Chondrocyte (in vitro differentiated cells): ENCODE measurements around the gene GRIK3. TPM values are rescaled to one million over a fixed set of nuclear protein-coding genes. Genes with fewer than 3 reads are reported as not detected.
A peak's percentile ranks its signal among the peaks of the same experiment; 100 is the strongest.

ENCODE experiments used
- DNase-seq: peaks from one replicate; pipeline ENCODE4 v3.0.0; 2021; ENCODE audit warnings: mixed read lengths, low spot score
- H3K27ac Mint-ChIP-seq: one replicate; pipeline ENCODE4 v1.8.0; 2021; ENCODE audit warnings: mild to moderate bottlenecking, moderate library complexity, mixed read lengths; ENCODE audit not compliant: unreplicated experiment
- H3K27me3 Mint-ChIP-seq: 2 replicates; pipeline ENCODE4 v1.8.0; 2021; ENCODE audit warnings: low read depth, mixed read lengths
- H3K36me3 Mint-ChIP-seq: 2 replicates; pipeline ENCODE4 v1.8.0; 2021; ENCODE audit warnings: low read depth, mixed read lengths
- H3K4me1 Mint-ChIP-seq: 2 replicates; pipeline ENCODE4 v1.8.0; 2021; ENCODE audit warnings: low read depth, mild to moderate bottlenecking, mixed read lengths
- H3K4me3 Mint-ChIP-seq: one replicate; pipeline ENCODE4 v1.8.0; 2021; ENCODE audit warnings: mild to moderate bottlenecking, moderate library complexity, mixed read lengths; ENCODE audit not compliant: unreplicated experiment
- H3K9me3 Mint-ChIP-seq: 2 replicates; pipeline ENCODE4 v1.8.0; 2021; ENCODE audit warnings: low read depth, mixed read lengths
- total RNA-seq: library from RNA; stranded (reverse); gene quantifications from 3 replicates; pipeline ENCODE4 v1.2.1, GENCODE V29; 2021
- TF ChIP-seq, protein P1 (sequence below): fragments of 200-600 bp; sonication (generic); IDR thresholded peaks from 2 replicates; pipeline ENCODE4 v1.5.0; 2021; ENCODE audit warnings: antibody characterized with exemption, mild to moderate bottlenecking, moderate library complexity

GRIK3 gene
- total RNA-seq, 1 donor from 2014 or later, result not detected

DNA sequence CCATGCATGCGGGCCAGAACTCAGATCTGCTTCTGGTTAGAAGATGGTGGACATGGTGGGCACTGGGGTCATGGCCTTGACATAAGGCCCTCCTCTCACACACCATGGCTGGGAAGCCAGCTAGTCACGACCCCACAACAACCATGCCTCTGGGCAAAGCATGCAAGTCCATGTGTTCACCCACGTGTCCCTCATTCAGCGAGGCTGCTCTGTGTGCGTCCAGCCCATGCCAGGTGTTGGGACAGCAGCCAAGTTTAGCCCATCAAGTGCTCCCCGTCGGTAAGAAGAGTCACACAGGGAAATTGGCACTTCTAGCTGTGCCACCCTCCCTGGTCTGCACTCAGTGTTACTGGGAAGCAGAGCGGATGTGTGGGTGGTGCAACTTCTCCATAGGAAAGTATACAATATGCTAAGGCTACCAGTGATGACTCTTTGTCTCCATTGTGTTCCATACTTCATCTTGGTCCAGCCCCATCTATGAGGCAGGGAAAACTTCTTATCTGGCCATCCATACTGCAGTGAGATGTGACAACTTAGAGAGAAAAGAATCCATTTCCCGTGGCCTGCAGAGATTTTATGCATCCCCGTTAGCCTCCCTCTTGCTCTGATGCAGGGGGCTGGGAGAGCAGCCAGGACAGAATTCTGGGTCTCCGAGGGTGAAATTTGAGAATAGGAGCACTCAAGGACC is 198.0 kb downstream of the GRIK3 start:
- Mint-ChIP-seq H3K9me3 (no peaks in the 10 kb centered on the region), H3K4me3 (no peak overlapping the region), H3K36me3 (no peaks in the 10 kb centered on the region), H3K4me1 (no peaks in the 10 kb centered on the region), H3K27me3 (peaks cover 29% of the 10 kb centered on the region), H3K27ac (no peak overlapping the region)
- TF ChIP-seq, protein P1, sequence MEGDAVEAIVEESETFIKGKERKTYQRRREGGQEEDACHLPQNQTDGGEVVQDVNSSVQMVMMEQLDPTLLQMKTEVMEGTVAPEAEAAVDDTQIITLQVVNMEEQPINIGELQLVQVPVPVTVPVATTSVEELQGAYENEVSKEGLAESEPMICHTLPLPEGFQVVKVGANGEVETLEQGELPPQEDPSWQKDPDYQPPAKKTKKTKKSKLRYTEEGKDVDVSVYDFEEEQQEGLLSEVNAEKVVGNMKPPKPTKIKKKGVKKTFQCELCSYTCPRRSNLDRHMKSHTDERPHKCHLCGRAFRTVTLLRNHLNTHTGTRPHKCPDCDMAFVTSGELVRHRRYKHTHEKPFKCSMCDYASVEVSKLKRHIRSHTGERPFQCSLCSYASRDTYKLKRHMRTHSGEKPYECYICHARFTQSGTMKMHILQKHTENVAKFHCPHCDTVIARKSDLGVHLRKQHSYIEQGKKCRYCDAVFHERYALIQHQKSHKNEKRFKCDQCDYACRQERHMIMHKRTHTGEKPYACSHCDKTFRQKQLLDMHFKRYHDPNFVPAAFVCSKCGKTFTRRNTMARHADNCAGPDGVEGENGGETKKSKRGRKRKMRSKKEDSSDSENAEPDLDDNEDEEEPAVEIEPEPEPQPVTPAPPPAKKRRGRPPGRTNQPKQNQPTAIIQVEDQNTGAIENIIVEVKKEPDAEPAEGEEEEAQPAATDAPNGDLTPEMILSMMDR, result no peak
- DNase-seq, result peak; percentile 58

DNA sequence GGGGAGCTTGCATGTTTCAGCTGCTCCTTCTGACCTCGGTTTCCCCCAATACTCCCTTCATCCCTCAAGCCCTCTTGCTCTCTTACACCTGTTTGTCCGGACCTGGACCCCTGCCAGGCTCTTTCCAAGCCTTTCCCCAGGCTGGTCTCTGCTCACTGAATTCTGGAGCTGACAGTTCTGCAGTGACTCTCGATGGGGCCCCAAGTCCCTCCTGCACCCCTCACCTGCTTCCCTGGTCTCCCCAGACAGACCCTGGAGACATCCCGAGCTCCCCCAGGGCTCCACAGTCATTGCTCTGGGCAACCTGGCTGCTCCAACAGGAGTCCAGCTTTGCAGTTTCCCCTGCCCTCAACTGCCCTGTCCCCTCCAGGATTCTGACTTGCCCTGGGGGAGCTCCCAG is 198.6 kb downstream of the GRIK3 start:
- no peaks in the 10 kb centered on the region for H3K36me3 Mint-ChIP-seq
- H3K27me3 Mint-ChIP-seq, result peaks cover 29% of the 10 kb centered on the region
- DNase-seq, result peak; percentile 61
- no peak overlapping the region for H3K27ac Mint-ChIP-seq
- H3K4me3 Mint-ChIP-seq, result no peak overlapping the region
- TF ChIP-seq, protein P1, result no peak
- H3K4me1 Mint-ChIP-seq, result no peaks in the 10 kb centered on the region
- no peaks in the 10 kb centered on the region for H3K9me3 Mint-ChIP-seq

DNA sequence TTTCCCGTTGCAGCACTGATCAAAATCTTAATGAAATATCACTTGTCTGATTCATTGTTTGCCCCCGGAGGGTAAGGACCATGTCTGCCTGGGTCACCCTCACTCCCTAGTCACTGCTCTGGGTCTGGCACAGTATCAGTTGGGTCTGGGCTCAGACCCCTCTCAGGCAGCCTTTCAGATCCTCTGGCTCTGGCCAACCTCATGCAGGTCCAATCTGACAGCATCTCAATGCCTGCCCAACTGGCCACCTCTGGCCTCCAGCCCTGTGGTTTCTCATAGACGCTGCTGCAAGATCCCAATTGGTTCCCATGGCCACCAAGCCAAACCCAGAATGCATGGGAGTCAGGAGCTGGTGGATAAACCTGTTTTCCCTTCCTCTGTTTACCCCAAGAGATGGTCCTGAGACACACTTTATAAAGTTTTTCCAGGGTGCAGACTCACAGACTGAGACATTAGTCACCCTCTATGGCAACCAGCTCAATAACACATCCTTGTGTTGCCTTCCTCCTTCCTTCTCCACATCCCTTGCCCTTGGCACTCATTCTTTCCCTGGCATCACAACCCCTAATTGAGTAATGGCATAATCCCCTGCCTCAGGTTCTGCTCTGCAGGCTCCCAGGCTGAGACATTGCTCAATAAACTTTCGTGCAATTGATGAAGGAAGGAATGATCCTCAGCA is 199.2 kb downstream of the GRIK3 start:
- Mint-ChIP-seq H3K4me1 (no peaks in the 10 kb centered on the region), H3K9me3 (no peaks in the 10 kb centered on the region), H3K27ac (no peak overlapping the region), H3K27me3 (peaks cover 29% of the 10 kb centered on the region), H3K4me3 (no peak overlapping the region), H3K36me3 (no peaks in the 10 kb centered on the region)
- peak; percentile 64 for DNase-seq
- TF ChIP-seq, protein P1, result no peak

DNA sequence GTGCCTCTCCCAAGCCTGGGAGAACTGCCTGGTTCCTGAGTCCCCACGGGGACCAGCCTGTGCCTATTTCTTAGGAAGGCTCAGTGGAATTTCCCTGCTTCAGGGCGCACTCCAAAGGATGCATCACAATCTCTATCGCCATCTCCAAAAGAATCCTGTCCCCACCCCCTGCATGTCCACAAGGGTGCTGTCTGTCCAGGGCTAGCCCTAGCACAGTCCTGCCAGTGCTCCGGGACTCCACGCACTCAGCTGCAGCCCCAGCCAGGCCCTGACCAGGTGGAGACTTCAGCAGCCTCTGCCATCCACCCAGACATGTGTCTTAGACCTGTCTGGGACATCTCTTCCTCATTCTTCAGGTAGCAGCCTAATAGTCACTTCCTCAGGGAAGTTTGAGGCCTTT is 199.7 kb downstream of the GRIK3 start:
- no peaks in the 10 kb centered on the region for H3K4me1 Mint-ChIP-seq
- H3K4me3 Mint-ChIP-seq, result no peak overlapping the region
- no peaks in the 10 kb centered on the region for H3K9me3 Mint-ChIP-seq
- DNase-seq, result peak; percentile 54
- TF ChIP-seq, protein P1, result no peak
- H3K27ac Mint-ChIP-seq, result no peak overlapping the region
- no peaks in the 10 kb centered on the region for H3K36me3 Mint-ChIP-seq
- peaks cover 29% of the 10 kb centered on the region for H3K27me3 Mint-ChIP-seq

DNA sequence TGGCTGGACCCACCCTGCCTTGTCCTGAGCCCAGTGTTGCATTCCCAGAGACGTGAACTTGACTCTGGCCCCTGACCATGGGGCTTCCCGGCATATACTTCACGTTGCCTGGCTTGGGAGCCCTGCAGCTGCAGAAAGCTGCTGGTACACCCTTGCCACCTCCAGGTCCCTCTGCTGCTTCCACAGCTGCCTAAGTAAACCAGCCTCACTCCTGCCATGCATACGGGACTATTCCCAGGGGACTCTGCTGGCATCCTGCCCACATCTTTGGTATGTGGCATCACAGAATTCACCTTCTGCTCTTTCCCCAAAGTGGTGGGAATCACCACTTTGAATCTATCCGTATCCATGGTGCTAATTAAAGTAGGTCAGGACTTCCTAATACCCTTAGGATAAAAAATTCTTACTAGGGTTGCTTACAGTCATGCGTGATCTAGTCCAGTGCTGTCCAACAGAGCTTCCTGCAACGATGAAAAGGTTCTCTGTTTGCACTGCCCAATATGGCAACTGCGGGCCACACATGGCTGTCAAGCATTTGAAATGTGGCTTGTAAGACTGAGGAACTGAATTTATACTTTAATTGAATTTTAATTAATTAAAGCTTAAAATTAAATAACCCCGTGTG is 203.0 kb downstream of the GRIK3 start:
- no peak overlapping the region for H3K4me3 Mint-ChIP-seq
- no peaks in the 10 kb centered on the region for H3K36me3 Mint-ChIP-seq
- H3K27me3 Mint-ChIP-seq, result peaks cover 20% of the 10 kb centered on the region
- DNase-seq, result peak; percentile 65
- no peaks in the 10 kb centered on the region for H3K4me1 Mint-ChIP-seq
- H3K9me3 Mint-ChIP-seq, result no peaks in the 10 kb centered on the region
- TF ChIP-seq, protein P1, result no peak
- H3K27ac Mint-ChIP-seq, result no peak overlapping the region
